Suprapubic skin (tissue), 3 donors: ENCODE results near the gene TPRG1.

Experiments
- EP300 ChIP-seq: sonication (generic); formaldehyde crosslinking; IDR thresholded peaks from one replicate; pipeline ENCODE4 v1.6.1; 2017; ENCODE audit warnings: antibody characterized with exemption
- POLR2A ChIP-seq, 2 donors: fragments of 450-650 bp; IDR thresholded peaks; one replicate each; pipeline ENCODE4 v1.6.1; 2017; ENCODE audit warnings: antibody characterized with exemption in 2 of 2, mild to moderate bottlenecking in 2 of 2, moderate library complexity in 2 of 2
- TF ChIP-seq, protein P1 (sequence below), 2 donors: fragments of 200-600 bp in 1 of 2; fragments of 450-650 bp in 1 of 2; sonication (generic) in 1 of 2; IDR thresholded peaks; one replicate each; pipeline ENCODE4 v1.5.1; 2016 to 2019; ENCODE audit warnings: antibody characterized with exemption in 2 of 2, mild to moderate bottlenecking in 1 of 2, moderate library complexity in 1 of 2

DNA sequence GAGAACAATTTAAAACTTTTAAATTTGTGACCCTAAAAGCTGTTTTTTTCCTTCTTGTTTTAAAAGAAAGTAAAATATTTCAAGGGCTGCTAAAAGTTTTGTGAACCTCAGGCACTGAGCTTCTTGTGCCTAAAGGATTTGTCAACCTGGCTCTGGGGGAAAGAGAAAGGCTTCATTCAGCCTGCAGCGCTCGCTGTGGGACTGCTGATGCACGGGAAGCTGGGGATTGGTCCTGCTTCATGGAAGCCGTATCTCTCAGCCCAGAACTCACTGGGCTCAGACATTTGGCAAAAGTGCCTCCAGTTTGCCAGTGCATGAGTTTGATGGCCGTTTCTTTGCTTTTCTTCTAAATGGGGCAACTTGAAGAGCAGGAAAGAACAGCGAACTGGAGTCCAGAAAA lies 30.8 kb downstream of the TPRG1 start:
- TF ChIP-seq POLR2A (IDR thresholded peaks at IDR 0.05) (no peak), EP300 (no peak)
- TF ChIP-seq, protein P1, sequence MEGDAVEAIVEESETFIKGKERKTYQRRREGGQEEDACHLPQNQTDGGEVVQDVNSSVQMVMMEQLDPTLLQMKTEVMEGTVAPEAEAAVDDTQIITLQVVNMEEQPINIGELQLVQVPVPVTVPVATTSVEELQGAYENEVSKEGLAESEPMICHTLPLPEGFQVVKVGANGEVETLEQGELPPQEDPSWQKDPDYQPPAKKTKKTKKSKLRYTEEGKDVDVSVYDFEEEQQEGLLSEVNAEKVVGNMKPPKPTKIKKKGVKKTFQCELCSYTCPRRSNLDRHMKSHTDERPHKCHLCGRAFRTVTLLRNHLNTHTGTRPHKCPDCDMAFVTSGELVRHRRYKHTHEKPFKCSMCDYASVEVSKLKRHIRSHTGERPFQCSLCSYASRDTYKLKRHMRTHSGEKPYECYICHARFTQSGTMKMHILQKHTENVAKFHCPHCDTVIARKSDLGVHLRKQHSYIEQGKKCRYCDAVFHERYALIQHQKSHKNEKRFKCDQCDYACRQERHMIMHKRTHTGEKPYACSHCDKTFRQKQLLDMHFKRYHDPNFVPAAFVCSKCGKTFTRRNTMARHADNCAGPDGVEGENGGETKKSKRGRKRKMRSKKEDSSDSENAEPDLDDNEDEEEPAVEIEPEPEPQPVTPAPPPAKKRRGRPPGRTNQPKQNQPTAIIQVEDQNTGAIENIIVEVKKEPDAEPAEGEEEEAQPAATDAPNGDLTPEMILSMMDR (IDR thresholded peaks at IDR 0.05) = no peak
